A549 (cell line): ENCODE results near the gene TFF2. TPM values are rescaled to one million over a fixed set of nuclear protein-coding genes. Genes with fewer than 3 reads are reported as not detected.

ENCODE experiments used
- ATAC-seq, 2 experiments: fragments of 200-7000 bp in 1 of 2; fragments of >200 bp in 1 of 2; cut with Nextera tagmentation in 1 of 2; cut with Tn5 transposase in 1 of 2; 3 replicates each; pipeline versions ENCODE4 v1.8.0 to v1.9.1; 2018 to 2020; ENCODE audit warnings: mild to moderate bottlenecking in 1 of 2, moderate library complexity in 1 of 2
- CTCF ChIA-PET: fragments of 300-600 bp; sonication (Branson Sonifier 250); formaldehyde crosslinking; extraction: SDS; loops from one replicate; lab custom pipeline; 2021; ENCODE audit warnings: antibody characterized with exemption, inconsistent platforms; lab: Yijun Ruan, JAX
- POLR2A ChIA-PET: fragments of 350-600 bp; formaldehyde crosslinking; extraction: SDS; loops from one replicate; lab custom pipeline; 2021; ENCODE audit warnings: antibody characterized with exemption, inconsistent platforms; lab: Yijun Ruan, JAX
- DNase-seq, 2 experiments: peaks; one replicate each; pipeline versions ENCODE4 v3.0.0 to v3.0.0-alpha.2; 2011 to 2016; ENCODE audit warnings: low read depth in 1 of 2, low spot score in 1 of 2
- FAIRE-seq: peaks from 2 replicates; lab custom pipeline; 2011; peaks lifted over from hg19 to GRCh38; lab: Jason Lieb, UNC
- H3K27ac ChIP-seq, 2 experiments: fragments of >200 bp; sonication (Bioruptor Twin); formaldehyde crosslinking; 3 replicates each; pipeline ENCODE4 v1.5.1; 2016 to 2017
- H3K4me1 ChIP-seq: fragments of >200 bp; sonication (Bioruptor Twin); formaldehyde crosslinking; 3 replicates; pipeline ENCODE4 v1.6.1; 2016
- H3K4me2 ChIP-seq: fragments of >200 bp; sonication (Bioruptor Twin); formaldehyde crosslinking; 3 replicates; pipeline ENCODE4 v1.6.1; 2016
- H3K4me3 ChIP-seq: fragments of >200 bp; sonication (Bioruptor Twin); formaldehyde crosslinking; 3 replicates; pipeline ENCODE4 v1.5.1; 2016
- H3K9me3 ChIP-seq: fragments of >200 bp; sonication (Bioruptor Twin); formaldehyde crosslinking; 3 replicates; pipeline ENCODE4 v1.6.1; 2016
- BHLHE40 ChIP-seq: IDR thresholded peaks from 2 replicates; pipeline ENCODE4 v1.6.1; 2012; ENCODE audit warnings: low read depth, low read length, inconsistent platforms
- CBX8 ChIP-seq: fragments of 200-600 bp; sonication (generic); IDR thresholded peaks from 2 replicates; pipeline ENCODE4 v1.6.1; 2016
- CHD2 ChIP-seq: fragments of 150-350 bp; IDR thresholded peaks from 2 replicates; pipeline ENCODE4 v1.6.1; 2014; ENCODE audit warnings: low read length; ENCODE audit not compliant: partially characterized antibody
- CHD4 ChIP-seq: fragments of 200-600 bp; sonication (generic); IDR thresholded peaks from 2 replicates; pipeline ENCODE4 v1.6.1; 2016; ENCODE audit warnings: antibody characterized with exemption, mild to moderate bottlenecking, borderline replicate concordance
- EHF ChIP-seq: fragments of 250-450 bp; sonication (Bioruptor Pico); IDR thresholded peaks from 2 replicates; pipeline ENCODE4 v1.5.0; 2020; ENCODE audit warnings: mild to moderate bottlenecking
- EHMT2 ChIP-seq: fragments of 200-600 bp; sonication (generic); IDR thresholded peaks from 2 replicates; pipeline ENCODE4 v1.6.1; 2016; ENCODE audit warnings: antibody characterized with exemption, low read depth, mild to moderate bottlenecking, moderate library complexity
- ESRRA ChIP-seq: fragments of 150-350 bp; IDR thresholded peaks from 2 replicates; pipeline ENCODE4 v1.6.1; 2014; ENCODE audit warnings: mild to moderate bottlenecking, low read length, borderline replicate concordance
- GATA3 ChIP-seq: IDR thresholded peaks from 2 replicates; pipeline ENCODE4 v1.6.1; 2012; ENCODE audit warnings: borderline replicate concordance
- HEYL ChIP-seq: fragments of 250-450 bp; sonication (Bioruptor Pico); IDR thresholded peaks from 2 replicates; pipeline ENCODE4 v1.8.0; 2021; ENCODE audit warnings: mild to moderate bottlenecking, moderate library complexity
- HOXB5 ChIP-seq: fragments of 250-450 bp; sonication (Bioruptor Pico); IDR thresholded peaks from 2 replicates; pipeline ENCODE4 v1.5.0; 2020; ENCODE audit warnings: mild to moderate bottlenecking, moderate library complexity
- KDM5A ChIP-seq: fragments of 200-600 bp; sonication (generic); IDR thresholded peaks from 2 replicates; pipeline ENCODE4 v1.6.1; 2016; ENCODE audit warnings: antibody characterized with exemption, mild to moderate bottlenecking
- MAZ ChIP-seq: fragments of 150-350 bp; IDR thresholded peaks from 2 replicates; pipeline ENCODE4 v1.6.1; 2014; ENCODE audit warnings: antibody characterized with exemption, low read depth, low read length, borderline replicate concordance
- NPAS2 ChIP-seq: fragments of 250-450 bp; sonication (Bioruptor Pico); IDR thresholded peaks from 2 replicates; pipeline ENCODE4 v1.8.0; 2022; ENCODE audit warnings: mild to moderate bottlenecking, moderate library complexity, borderline replicate concordance
- RAD21 ChIP-seq, 2 experiments: fragments of >200 bp in 1 of 2; sonication (Bioruptor Twin) in 1 of 2; formaldehyde crosslinking in 1 of 2; IDR thresholded peaks in 1 of 2; conservative IDR thresholded peaks in 1 of 2; 2 replicates in 1 of 2; 3 replicates in 1 of 2; pipeline ENCODE4 v1.6.1; 2012 to 2018; ENCODE audit warnings: inconsistent platforms in 1 of 2
- RFX5 ChIP-seq: fragments of 450-650 bp; IDR thresholded peaks from 2 replicates; pipeline ENCODE4 v1.7.1; 2014; ENCODE audit warnings: antibody characterized with exemption, mild to moderate bottlenecking, moderate library complexity
- SMC3 ChIP-seq: fragments of >200 bp; sonication (Bioruptor Twin); formaldehyde crosslinking; IDR thresholded peaks from 3 replicates; pipeline ENCODE4 v1.6.1; 2018; ENCODE audit warnings: inconsistent platforms
- ZC3H11A ChIP-seq: fragments of 450-650 bp; IDR thresholded peaks from 2 replicates; pipeline ENCODE4 v1.6.1; 2014; ENCODE audit warnings: antibody characterized with exemption, mild to moderate bottlenecking
- ZSCAN20 ChIP-seq: fragments of 250-450 bp; sonication (Bioruptor Pico); IDR thresholded peaks from 2 replicates; pipeline ENCODE4 v1.8.0; 2022; ENCODE audit warnings: mild to moderate bottlenecking, moderate library complexity
- WGBS: methylation state at CpG from one replicate; pipeline ENCODE4 v1.1.6; 2017; ENCODE audit errors: missing lambda C conversion rate; 5-methylcytosine and 5-hydroxymethylcytosine counted together
- polyA plus RNA-seq, 4 experiments: library from polyadenylated mRNA; depleted of rRNA in 3 of 4; stranded (reverse); fragments of >200 nt; fragmentation: RNase III in 1 of 4; extraction: RNeasy Plus Mini Kit Qiagen cat#74134 plus additional on column Dnase treatment in 1 of 4; gene quantifications; 2 replicates in 3 of 4; 3 replicates in 1 of 4; pipeline ENCODE4 v1.2.3, GENCODE V29; 2011 to 2017
- TF ChIP-seq, protein P1 (sequence below): fragments of >200 bp; sonication (Bioruptor Twin); formaldehyde crosslinking; IDR thresholded peaks from 3 replicates; pipeline ENCODE4 v1.5.1; 2016
- TF ChIP-seq, protein P2 (sequence below): IDR thresholded peaks from 2 replicates; pipeline ENCODE4 v1.6.1; 2012
- TF ChIP-seq, protein P3 (sequence below): IDR thresholded peaks from 2 replicates; pipeline ENCODE4 v1.6.1; 2012; ENCODE audit warnings: low read depth, borderline replicate concordance
- TF ChIP-seq, protein P4 (sequence below): fragments of 150-350 bp; IDR thresholded peaks from 2 replicates; pipeline ENCODE4 v1.6.1; 2014; ENCODE audit warnings: low read depth, mild to moderate bottlenecking, low read length
- TF ChIP-seq, protein P5 (sequence below): fragments of 200-600 bp; sonication (generic); IDR thresholded peaks from 2 replicates; pipeline ENCODE4 v1.6.1; 2016; ENCODE audit warnings: antibody characterized with exemption, mild to moderate bottlenecking, moderate library complexity

Gene TFF2
- polyA plus RNA-seq, 2 of the 4 experiments (the other 2 are of a cell fraction), result not detected

DNA sequence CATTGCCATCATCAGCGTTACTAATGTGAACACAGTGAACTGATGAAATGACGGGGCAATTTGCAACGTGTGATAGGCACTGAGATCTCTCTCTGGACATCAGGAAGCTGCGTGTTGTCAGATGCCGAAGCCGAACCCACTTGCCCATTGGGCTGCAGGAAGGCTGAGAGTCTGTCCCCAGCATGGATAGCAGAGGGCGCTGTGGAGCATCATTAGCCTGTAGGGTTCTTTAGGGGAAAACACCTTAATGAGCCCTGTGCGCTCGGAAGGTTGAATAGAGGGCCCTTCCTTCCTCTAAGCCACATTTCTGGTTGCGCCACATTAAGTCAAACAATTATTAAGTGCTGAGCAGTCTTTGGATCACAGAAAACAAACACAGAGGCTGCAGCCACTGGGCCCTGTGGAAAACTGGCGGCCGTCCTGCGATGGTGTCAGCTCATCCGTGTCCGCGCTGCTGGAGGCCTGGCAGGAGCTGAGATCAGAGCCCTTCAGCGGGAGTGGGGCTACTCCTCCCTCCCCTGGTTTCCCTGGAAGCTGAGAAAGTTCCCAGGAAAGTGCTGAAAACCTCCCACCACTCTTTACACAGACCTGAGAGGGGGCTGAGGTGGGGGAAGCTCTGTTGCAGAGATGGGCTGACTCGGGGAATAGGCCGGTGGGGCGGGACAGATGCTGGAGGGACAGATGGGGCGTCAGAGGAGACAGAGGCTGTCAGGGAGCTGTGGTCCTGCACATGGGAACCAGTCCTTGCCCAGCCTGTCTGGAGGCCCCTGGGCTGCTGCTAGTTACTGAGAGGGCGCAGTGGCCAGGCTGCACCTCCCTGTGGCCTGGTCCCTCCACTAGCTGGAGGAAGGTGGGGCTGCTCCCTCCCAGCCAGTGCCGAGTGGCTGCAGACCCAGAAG lies 12.7 kb downstream of the TFF2 start:
- H3K27ac ChIP-seq, result no peak overlapping the region
- DNase-seq, result peak; percentile 5 to 65
- TF ChIP-seq, protein P1, sequence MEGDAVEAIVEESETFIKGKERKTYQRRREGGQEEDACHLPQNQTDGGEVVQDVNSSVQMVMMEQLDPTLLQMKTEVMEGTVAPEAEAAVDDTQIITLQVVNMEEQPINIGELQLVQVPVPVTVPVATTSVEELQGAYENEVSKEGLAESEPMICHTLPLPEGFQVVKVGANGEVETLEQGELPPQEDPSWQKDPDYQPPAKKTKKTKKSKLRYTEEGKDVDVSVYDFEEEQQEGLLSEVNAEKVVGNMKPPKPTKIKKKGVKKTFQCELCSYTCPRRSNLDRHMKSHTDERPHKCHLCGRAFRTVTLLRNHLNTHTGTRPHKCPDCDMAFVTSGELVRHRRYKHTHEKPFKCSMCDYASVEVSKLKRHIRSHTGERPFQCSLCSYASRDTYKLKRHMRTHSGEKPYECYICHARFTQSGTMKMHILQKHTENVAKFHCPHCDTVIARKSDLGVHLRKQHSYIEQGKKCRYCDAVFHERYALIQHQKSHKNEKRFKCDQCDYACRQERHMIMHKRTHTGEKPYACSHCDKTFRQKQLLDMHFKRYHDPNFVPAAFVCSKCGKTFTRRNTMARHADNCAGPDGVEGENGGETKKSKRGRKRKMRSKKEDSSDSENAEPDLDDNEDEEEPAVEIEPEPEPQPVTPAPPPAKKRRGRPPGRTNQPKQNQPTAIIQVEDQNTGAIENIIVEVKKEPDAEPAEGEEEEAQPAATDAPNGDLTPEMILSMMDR, result peak; percentile 43
- TF ChIP-seq RAD21 (conservative IDR thresholded peaks at IDR 0.05 in 1 of 2, IDR thresholded peaks at IDR 0.05 in 1 of 2), result peak; percentile 38 to 43; a peak in 4 of 5 replicates
- TF ChIP-seq NPAS2, result no peak
- TF ChIP-seq ZSCAN20 (CRISPR knock-in tag), result no peak
- peak; percentile 43 for TF ChIP-seq SMC3
- no peak for TF ChIP-seq EHF
- ATAC-seq, result peak; percentile 70 to 88; a peak in 5 of 6 replicates
- ChIA-PET CTCF (interaction anchor here (0.5 to 3.0 kb wide), 21 partner anchors 9 to 1157 kb away, joined by 3 to 14 read pairs (median 4); no protein-coding TSS in a partner anchor), POLR2A (no interaction called here)
- H3K4me1 ChIP-seq, result no peaks in the 10 kb centered on the region
- 35% methylated on average over 22 of the region's 23 CpGs for WGBS
- no peak for FAIRE-seq
- H3K4me2 ChIP-seq, result peak overlapping the region; percentile 48; the same call in 2 of the 3 replicates
- H3K9me3 ChIP-seq, result no peaks in the 10 kb centered on the region
- no peak overlapping the region for H3K4me3 ChIP-seq

DNA sequence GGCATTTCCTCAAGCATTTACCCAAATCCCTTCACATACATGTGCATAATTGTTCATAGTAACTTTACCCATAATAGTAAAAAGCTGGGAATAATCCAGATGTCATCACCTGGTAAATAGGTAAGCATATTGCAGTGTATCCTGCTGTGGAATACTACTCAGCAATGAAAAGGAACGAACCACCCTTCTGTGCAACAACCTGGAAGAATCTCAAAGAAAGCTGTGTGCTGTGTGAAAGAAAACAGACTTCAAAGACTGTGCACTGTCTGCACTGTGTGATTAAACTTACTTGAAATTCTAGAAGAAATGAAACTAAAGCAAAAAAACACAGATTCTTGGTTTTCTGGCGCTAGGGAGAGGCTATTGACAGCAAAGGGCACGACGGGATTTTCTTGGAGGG lies 13.5 kb downstream of the TFF2 start:
- FAIRE-seq, result no peak
- H3K27ac ChIP-seq, result no peak overlapping the region
- H3K9me3 ChIP-seq, result no peaks in the 10 kb centered on the region
- ChIA-PET POLR2A (no interaction called here), CTCF (interaction anchor here (0.7 to 3.0 kb wide), 13 partner anchors 10 to 199 kb away, joined by 3 to 14 read pairs (median 5); no protein-coding TSS in a partner anchor)
- DNase-seq, result no peak
- no peak for ATAC-seq
- H3K4me3 ChIP-seq, result no peak overlapping the region
- WGBS, result 66% methylated on average over 4 of the region's 4 CpGs
- H3K4me2 ChIP-seq, result no peak overlapping the region
- no peak for TF ChIP-seq HOXB5
- TF ChIP-seq RFX5, result no peak
- no peak for TF ChIP-seq CHD4
- TF ChIP-seq, protein P2, sequence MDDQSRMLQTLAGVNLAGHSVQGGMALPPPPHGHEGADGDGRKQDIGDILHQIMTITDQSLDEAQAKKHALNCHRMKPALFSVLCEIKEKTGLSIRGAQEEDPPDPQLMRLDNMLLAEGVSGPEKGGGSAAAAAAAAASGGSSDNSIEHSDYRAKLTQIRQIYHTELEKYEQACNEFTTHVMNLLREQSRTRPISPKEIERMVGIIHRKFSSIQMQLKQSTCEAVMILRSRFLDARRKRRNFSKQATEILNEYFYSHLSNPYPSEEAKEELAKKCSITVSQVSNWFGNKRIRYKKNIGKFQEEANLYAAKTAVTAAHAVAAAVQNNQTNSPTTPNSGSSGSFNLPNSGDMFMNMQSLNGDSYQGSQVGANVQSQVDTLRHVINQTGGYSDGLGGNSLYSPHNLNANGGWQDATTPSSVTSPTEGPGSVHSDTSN, result no peak
- no peak for TF ChIP-seq CHD2
- TF ChIP-seq GATA3, result no peak
- TF ChIP-seq SMC3, result no peak
- no peak for TF ChIP-seq EHMT2
- H3K4me1 ChIP-seq, result no peaks in the 10 kb centered on the region

DNA sequence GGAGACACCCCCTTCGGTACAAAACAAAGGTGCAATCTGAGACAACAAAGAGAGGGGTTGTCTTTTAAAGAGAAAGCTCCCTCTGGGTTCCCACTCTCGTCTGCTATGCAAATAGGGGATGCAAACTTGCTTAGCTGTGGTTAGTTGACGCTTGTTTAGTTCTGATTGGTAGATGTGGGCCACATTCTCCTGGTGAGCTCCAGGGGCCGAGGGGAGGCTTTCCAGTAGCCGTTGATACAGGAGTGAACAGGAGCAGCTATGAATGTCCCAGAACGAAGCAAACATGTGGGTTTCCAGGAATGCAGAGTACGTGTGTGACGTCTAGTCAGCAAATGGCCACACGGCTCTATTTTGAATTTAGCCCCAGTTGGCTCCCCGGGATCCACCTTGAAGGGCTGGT lies 14.7 kb downstream of the TFF2 start:
- no peak for ATAC-seq
- no peaks in the 10 kb centered on the region for H3K4me1 ChIP-seq
- ChIA-PET POLR2A (no interaction called here), CTCF (interaction anchor here (1.2 to 3.0 kb wide), 2 partner anchors 26 to 46 kb away, joined by 5 to 14 read pairs; no protein-coding TSS in a partner anchor)
- WGBS, result 43% methylated on average over 9 of the region's 10 CpGs
- H3K27ac ChIP-seq, result no peak overlapping the region
- H3K9me3 ChIP-seq, result no peaks in the 10 kb centered on the region
- FAIRE-seq, result no peak
- no peak overlapping the region for H3K4me2 ChIP-seq
- no peak for DNase-seq
- H3K4me3 ChIP-seq, result no peak overlapping the region
- no peak for TF ChIP-seq MAZ
- TF ChIP-seq NPAS2, result no peak
- no peak for TF ChIP-seq ZC3H11A
- TF ChIP-seq, protein P3, sequence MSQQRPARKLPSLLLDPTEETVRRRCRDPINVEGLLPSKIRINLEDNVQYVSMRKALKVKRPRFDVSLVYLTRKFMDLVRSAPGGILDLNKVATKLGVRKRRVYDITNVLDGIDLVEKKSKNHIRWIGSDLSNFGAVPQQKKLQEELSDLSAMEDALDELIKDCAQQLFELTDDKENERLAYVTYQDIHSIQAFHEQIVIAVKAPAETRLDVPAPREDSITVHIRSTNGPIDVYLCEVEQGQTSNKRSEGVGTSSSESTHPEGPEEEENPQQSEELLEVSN, result no peak
- no peak for TF ChIP-seq KDM5A
- TF ChIP-seq CBX8, result no peak
- TF ChIP-seq ESRRA, result no peak
- TF ChIP-seq, protein P4, sequence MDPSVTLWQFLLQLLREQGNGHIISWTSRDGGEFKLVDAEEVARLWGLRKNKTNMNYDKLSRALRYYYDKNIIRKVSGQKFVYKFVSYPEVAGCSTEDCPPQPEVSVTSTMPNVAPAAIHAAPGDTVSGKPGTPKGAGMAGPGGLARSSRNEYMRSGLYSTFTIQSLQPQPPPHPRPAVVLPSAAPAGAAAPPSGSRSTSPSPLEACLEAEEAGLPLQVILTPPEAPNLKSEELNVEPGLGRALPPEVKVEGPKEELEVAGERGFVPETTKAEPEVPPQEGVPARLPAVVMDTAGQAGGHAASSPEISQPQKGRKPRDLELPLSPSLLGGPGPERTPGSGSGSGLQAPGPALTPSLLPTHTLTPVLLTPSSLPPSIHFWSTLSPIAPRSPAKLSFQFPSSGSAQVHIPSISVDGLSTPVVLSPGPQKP, result no peak
- TF ChIP-seq, protein P5, sequence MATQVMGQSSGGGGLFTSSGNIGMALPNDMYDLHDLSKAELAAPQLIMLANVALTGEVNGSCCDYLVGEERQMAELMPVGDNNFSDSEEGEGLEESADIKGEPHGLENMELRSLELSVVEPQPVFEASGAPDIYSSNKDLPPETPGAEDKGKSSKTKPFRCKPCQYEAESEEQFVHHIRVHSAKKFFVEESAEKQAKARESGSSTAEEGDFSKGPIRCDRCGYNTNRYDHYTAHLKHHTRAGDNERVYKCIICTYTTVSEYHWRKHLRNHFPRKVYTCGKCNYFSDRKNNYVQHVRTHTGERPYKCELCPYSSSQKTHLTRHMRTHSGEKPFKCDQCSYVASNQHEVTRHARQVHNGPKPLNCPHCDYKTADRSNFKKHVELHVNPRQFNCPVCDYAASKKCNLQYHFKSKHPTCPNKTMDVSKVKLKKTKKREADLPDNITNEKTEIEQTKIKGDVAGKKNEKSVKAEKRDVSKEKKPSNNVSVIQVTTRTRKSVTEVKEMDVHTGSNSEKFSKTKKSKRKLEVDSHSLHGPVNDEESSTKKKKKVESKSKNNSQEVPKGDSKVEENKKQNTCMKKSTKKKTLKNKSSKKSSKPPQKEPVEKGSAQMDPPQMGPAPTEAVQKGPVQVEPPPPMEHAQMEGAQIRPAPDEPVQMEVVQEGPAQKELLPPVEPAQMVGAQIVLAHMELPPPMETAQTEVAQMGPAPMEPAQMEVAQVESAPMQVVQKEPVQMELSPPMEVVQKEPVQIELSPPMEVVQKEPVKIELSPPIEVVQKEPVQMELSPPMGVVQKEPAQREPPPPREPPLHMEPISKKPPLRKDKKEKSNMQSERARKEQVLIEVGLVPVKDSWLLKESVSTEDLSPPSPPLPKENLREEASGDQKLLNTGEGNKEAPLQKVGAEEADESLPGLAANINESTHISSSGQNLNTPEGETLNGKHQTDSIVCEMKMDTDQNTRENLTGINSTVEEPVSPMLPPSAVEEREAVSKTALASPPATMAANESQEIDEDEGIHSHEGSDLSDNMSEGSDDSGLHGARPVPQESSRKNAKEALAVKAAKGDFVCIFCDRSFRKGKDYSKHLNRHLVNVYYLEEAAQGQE, result no peak
- TF ChIP-seq HEYL, result no peak
- TF ChIP-seq CHD2, result no peak
- no peak for TF ChIP-seq BHLHE40
